Brain pericyte (primary cell): ENCODE data around the gene AGTR2.
"Not testable (repeated sequence)": the region's sequence is repeated elsewhere in the genome, so short reads cannot be mapped to it uniquely, and the experiment has no call there.

ENCODE experiments used
- DNase-seq: peaks from one replicate; pipeline ENCODE4 v3.0.0-alpha.2; 2012; ENCODE audit warnings: low read depth, low spot score

AGTR2 gene, protein sequence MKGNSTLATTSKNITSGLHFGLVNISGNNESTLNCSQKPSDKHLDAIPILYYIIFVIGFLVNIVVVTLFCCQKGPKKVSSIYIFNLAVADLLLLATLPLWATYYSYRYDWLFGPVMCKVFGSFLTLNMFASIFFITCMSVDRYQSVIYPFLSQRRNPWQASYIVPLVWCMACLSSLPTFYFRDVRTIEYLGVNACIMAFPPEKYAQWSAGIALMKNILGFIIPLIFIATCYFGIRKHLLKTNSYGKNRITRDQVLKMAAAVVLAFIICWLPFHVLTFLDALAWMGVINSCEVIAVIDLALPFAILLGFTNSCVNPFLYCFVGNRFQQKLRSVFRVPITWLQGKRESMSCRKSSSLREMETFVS

DNA sequence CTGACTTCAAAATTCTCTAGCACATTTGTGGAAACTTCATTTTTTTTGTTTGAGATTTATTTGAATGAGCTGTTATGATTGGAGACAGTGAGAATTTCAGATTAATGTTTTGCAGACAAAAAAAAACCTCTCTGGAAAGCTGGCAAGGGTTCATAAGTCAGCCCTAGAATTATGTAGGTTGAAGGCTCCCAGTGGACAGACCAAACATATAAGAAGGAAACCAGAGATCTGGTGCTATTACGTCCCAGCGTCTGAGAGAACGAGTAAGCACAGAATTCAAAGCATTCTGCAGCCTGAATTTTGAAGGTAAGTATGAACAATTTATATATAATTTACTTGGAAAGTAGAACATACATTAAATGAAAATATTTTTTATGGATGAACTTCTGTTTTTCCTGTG lies at the start of gene AGTR2:
AGTR2 (plus strand) TSS at position 234 of the 400 bp plus-strand sequence. CDS start 1,537 bp downstream, outside the sequence.
- no peak for DNase-seq

GRCh38 chrX:116135277-116135676 lies 35.3 kb upstream of the AGTR2 start:
- DNase-seq: no peak

GRCh38 chrX:116141270-116141669 lies 29.3 kb upstream of the AGTR2 start:
- DNase-seq: not testable (repeated sequence)

DNA sequence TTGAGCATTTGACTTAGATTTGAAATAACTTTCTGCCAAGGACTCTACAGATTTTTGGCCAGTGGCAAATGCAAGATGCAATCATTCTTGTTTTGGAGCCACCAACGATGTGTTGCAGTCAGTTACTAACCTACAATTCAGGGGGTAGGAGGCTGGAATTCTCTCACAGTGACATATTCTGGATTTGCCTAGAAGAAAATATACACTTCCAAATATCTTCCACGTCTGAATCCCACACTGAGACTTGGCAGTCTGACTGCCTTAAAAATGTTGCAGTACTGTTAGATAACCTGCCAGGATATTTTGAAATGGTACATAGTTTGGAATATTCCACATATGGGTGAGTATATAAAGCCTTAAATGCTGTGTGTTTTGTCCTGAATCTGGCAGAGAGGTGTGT lies 27.6 kb upstream of the AGTR2 start:
- no peak for DNase-seq

- no peak for DNase-seq
Observed at GRCh38 chrX:116172976-116173375, 2.4 kb downstream of the AGTR2 start.

DNA sequence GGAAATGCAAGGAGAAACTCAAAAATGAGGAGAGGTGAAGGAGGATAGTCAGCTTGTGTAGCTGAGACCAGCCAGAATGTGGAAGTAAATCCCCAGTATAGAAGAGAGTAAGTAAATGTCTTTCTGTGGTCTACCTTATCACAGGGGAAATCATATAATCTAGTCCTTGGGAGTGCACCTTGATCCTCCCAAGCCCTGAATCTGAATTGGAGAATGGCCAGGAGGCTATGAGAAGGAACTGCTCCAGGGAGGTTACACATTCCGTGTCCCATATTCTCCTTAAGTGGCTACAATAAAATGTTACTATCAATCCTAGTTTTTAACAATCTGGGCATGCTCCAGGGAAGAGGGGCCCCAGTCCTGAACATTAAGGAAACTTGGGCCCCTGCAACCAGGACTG lies 10.8 kb downstream of the AGTR2 start:
- DNase-seq: no peak

DNA sequence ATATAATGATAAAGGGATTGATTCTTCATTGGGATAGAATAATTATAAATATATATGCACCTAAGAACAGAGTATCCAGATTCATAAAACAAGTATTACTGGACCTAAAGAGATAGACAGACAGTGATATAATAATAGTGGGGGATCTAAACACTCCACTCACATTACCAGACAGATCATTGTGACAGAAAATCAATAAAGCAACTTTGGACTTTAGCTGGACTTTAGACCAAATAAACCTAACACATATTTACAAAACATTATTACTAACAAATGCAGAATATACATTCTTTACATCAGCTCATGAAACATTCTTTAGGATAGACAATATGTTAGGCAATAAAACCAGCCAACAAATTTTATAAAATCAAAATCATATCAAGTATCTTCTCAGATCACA lies 14.6 kb downstream of the AGTR2 start:
- no peak for DNase-seq

- no peak for DNase-seq
Observed at GRCh38 chrX:116194649-116195048, 24.1 kb downstream of the AGTR2 start.

- DNase-seq: no peak
Observed at GRCh38 chrX:116198235-116198634, 27.7 kb downstream of the AGTR2 start.

DNA sequence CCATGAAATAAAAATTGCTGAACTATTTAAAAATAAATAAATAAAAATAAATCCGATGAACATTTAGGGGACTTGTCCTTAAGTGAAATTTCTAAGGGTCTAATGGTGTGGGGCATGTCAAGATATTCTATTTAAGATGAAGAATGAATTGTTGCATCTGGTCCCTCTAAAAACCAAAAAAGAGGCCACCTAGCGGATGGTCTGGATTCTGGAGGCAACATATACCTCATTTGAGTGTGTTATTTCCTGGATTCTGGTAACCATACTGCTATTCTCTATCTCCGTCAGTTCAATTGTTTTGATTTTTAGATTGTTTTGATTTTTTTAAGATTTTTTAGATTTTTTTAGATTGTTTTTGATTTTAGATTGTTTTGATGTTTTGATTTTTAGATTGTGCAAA lies 28.3 kb downstream of the AGTR2 start:
- no peak for DNase-seq

DNA sequence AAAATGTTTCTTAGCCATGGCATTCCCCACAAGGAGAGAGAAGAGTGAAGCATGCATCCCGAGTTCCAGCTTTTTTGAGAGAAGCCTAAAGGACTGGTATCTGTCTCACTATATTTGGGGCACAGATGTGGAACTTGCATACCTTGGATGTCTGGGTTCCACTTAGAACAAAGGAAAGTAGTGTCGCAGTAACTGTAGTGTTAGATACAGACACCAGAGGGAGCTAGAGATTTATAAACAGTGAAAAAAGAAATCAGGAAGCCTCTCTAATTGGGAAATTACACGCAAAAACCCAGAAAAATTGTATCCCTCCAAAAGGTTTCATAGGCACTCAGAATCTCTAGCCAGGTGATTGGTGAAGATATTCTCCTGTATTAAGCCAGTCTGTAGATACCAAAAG lies 34.4 kb downstream of the AGTR2 start:
- no peak for DNase-seq

DNA sequence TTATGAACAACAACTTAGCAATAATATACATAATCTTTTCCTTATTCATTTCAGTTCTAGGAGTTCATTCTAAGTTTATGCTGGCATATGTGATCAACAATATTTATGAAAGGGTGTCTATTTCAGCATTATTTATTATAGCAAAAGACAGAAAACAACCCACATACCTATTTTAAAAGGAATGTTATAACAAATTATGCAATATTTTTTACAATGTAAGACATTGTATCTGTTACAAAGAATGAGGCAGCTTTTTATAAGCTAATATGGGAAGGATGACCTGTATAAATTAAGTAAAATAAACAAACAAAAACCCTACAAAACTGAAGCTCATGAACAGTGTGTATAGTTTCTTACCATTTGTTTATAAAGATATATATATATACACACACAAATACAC lies 42.7 kb downstream of the AGTR2 start:
- DNase-seq: no peak

DNA sequence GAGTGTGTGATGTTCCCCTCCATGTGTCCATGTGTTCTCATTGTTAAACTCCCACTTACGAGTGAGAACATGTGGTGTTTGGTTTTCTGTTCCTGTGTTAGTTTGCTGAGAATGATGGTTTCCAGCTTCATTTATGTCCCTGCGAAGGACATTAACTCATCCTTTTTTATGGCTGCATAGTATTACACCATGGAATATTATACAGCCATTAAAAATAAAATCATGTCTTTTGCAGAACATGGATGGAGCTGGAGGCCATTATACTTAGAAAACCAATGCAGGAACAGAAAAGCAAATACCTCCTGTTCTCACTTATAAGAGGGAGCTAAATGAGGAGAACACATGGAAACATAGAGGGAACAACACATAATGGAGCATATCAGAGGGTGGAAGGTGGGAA lies 46.5 kb downstream of the AGTR2 start:
- not testable (repeated sequence) for DNase-seq
